IPS-20b (cell line): ENCODE results near the gene MSRB1.
"Not testable (repeated sequence)": the region's sequence is repeated elsewhere in the genome, so short reads cannot be mapped to it uniquely, and the experiment has no call there.

Experiments used
- H3K27ac ChIP-seq: one replicate; pipeline ENCODE4 v1.5.1; 2013; ENCODE audit warnings: low read length
- H3K27me3 ChIP-seq: 2 replicates; pipeline ENCODE4 v1.6.1; 2013; ENCODE audit warnings: mild to moderate bottlenecking, low read length, inconsistent platforms; ENCODE audit not compliant: insufficient read depth
- H3K36me3 ChIP-seq: 2 replicates; pipeline ENCODE4 v1.6.1; 2013; ENCODE audit warnings: low read depth, mild to moderate bottlenecking, inconsistent platforms, low read length, moderate library complexity; ENCODE audit not compliant: insufficient read depth
- H3K4me1 ChIP-seq: 2 replicates; pipeline ENCODE4 v1.6.1; 2013; ENCODE audit warnings: mild to moderate bottlenecking, control low read depth, inconsistent platforms, low read length, moderate library complexity; ENCODE audit not compliant: insufficient read depth
- H3K4me3 ChIP-seq: 2 replicates; pipeline ENCODE4 v1.5.1; 2013; ENCODE audit warnings: mild to moderate bottlenecking, low read length, inconsistent platforms
- H3K9ac ChIP-seq: 2 replicates; pipeline ENCODE4 v1.6.1; 2013; ENCODE audit warnings: low read depth, mild to moderate bottlenecking, inconsistent platforms, low read length, moderate library complexity
- H3K9me3 ChIP-seq: 2 replicates; pipeline ENCODE4 v1.6.1; 2013; ENCODE audit warnings: mild to moderate bottlenecking, low read depth, low read length, inconsistent platforms; ENCODE audit not compliant: insufficient read depth

The MSRB1 gene

GRCh38 chr16:1941162-1942046, 1.6 kb downstream of the MSRB1 start:
- H3K4me3 ChIP-seq = peak overlapping the region; percentile 87
- no peak overlapping the region for H3K9ac ChIP-seq
- no peaks in the 10 kb centered on the region for H3K9me3 ChIP-seq
- peaks cover 21% of the 10 kb centered on the region; the same call in 1 of the 2 replicates for H3K36me3 ChIP-seq
- H3K4me1 ChIP-seq = no peaks in the 10 kb centered on the region
- H3K27me3 ChIP-seq = no peaks in the 10 kb centered on the region; the same call in 1 of the 2 replicates
- no peak overlapping the region for H3K27ac ChIP-seq

- Histone ChIP-seq H3K4me3 (no peak overlapping the region), H3K4me1 (no peaks in the 10 kb centered on the region), H3K27me3 (no peaks in the 10 kb centered on the region; the same call in 1 of the 2 replicates), H3K36me3 (peaks cover 21% of the 10 kb centered on the region; the same call in 1 of the 2 replicates), H3K27ac (no peak overlapping the region), H3K9ac (no peak overlapping the region), H3K9me3 (no peaks in the 10 kb centered on the region)
These were observed 2.5 kb downstream of the MSRB1 start for GRCh38 chr16:1940273-1941161.

- H3K27ac ChIP-seq, H3K4me3 ChIP-seq, H3K9me3 ChIP-seq, H3K9ac ChIP-seq, H3K4me1 ChIP-seq, H3K27me3 ChIP-seq: not testable (repeated sequence)
- peaks cover 21% of the 10 kb centered on the region; the same call in 1 of the 2 replicates for H3K36me3 ChIP-seq
These were observed 3.2 kb downstream of the MSRB1 start for GRCh38 chr16:1939833-1940232.

GRCh38 chr16:1938910-1939309, 4.1 kb downstream of the MSRB1 start:
- Histone ChIP-seq H3K9me3 (no peaks in the 10 kb centered on the region), H3K27me3 (no peaks in the 10 kb centered on the region; the same call in 1 of the 2 replicates), H3K27ac (no peak overlapping the region), H3K4me1 (no peaks in the 10 kb centered on the region), H3K36me3 (peaks cover 21% of the 10 kb centered on the region; the same call in 1 of the 2 replicates), H3K9ac (no peak overlapping the region), H3K4me3 (no peak overlapping the region)

GRCh38 chr16:1938316-1938715, 4.7 kb downstream of the MSRB1 start:
- no peaks in the 10 kb centered on the region for H3K9me3 ChIP-seq
- no peak overlapping the region for H3K4me3 ChIP-seq
- H3K36me3 ChIP-seq = peaks cover 21% of the 10 kb centered on the region; the same call in 1 of the 2 replicates
- H3K27ac ChIP-seq = no peak overlapping the region
- no peaks in the 10 kb centered on the region; the same call in 1 of the 2 replicates for H3K27me3 ChIP-seq
- no peak overlapping the region for H3K9ac ChIP-seq
- no peaks in the 10 kb centered on the region for H3K4me1 ChIP-seq

GRCh38 chr16:1936945-1937479, 6.0 kb downstream of the MSRB1 start:
- Histone ChIP-seq H3K9ac (no peak overlapping the region), H3K4me3 (no peak overlapping the region), H3K27me3 (no peaks in the 10 kb centered on the region; the same call in 1 of the 2 replicates), H3K4me1 (no peaks in the 10 kb centered on the region), H3K27ac (no peak overlapping the region), H3K9me3 (no peaks in the 10 kb centered on the region), H3K36me3 (peaks cover 21% of the 10 kb centered on the region; the same call in 1 of the 2 replicates)

- Histone ChIP-seq H3K4me3 (no peak overlapping the region), H3K27ac (no peak overlapping the region), H3K36me3 (peaks cover 6% of the 10 kb centered on the region; the same call in 1 of the 2 replicates), H3K9me3 (no peaks in the 10 kb centered on the region), H3K9ac (no peak overlapping the region), H3K27me3 (peaks cover 15% of the 10 kb centered on the region), H3K4me1 (no peaks in the 10 kb centered on the region)
These were observed 9.8 kb downstream of the MSRB1 start for GRCh38 chr16:1933097-1933661.

- Histone ChIP-seq H3K27ac (no peak overlapping the region), H3K27me3 (peaks cover 15% of the 10 kb centered on the region), H3K36me3 (no peaks in the 10 kb centered on the region), H3K9me3 (no peaks in the 10 kb centered on the region), H3K4me1 (no peaks in the 10 kb centered on the region), H3K9ac (no peak overlapping the region), H3K4me3 (no peak overlapping the region)
These were observed 10.7 kb downstream of the MSRB1 start for GRCh38 chr16:1932050-1933028.

- no peaks in the 10 kb centered on the region for H3K36me3 ChIP-seq
- peaks cover 19% of the 10 kb centered on the region for H3K27me3 ChIP-seq
- H3K4me1 ChIP-seq = 0 out of 2 replicates have a peak, but pooled peaks cover 2% of the 10 kb centered on the region
- no peak overlapping the region for H3K27ac ChIP-seq
- no peaks in the 10 kb centered on the region for H3K9me3 ChIP-seq
- H3K9ac ChIP-seq = no peak overlapping the region
- H3K4me3 ChIP-seq = no peak overlapping the region
These were observed 12.7 kb downstream of the MSRB1 start for GRCh38 chr16:1930338-1930720.

GRCh38 chr16:1929578-1930337, 13.2 kb downstream of the MSRB1 start:
- peaks cover 23% of the 10 kb centered on the region for H3K27me3 ChIP-seq
- no peak overlapping the region for H3K27ac ChIP-seq
- no peak overlapping the region for H3K9ac ChIP-seq
- no peaks in the 10 kb centered on the region for H3K36me3 ChIP-seq
- H3K4me1 ChIP-seq = 0 out of 2 replicates have a peak, but pooled peaks cover 2% of the 10 kb centered on the region
- H3K9me3 ChIP-seq = no peaks in the 10 kb centered on the region
- H3K4me3 ChIP-seq = peak overlapping the region; percentile 30; the same call in 1 of the 2 replicates
